Measurements from ENCODE around the gene ISLR2. TPM values are rescaled to one million over a fixed set of nuclear protein-coding genes. Genes with fewer than 3 reads are reported as not detected.

ISLR2 gene
- total RNA-seq, 1 experiment from 2014 or later, result 0.05 TPM

GRCh38 chr15:74167891-74168331 lies 37.5 kb downstream of the ISLR2 start:
- no peaks in the 10 kb centered on the region for H3K79me2 ChIP-seq (ENCODE audit: insufficient read depth, low read length)
- ChIA-PET CTCF (no interaction called here), POLR2A (no interaction called here), RAD21 (ENCODE audit: low non-redundant PET in 1 of 2, low total read pairs in 2 of 2, uncharacterized antibody in 2 of 2, unreplicated experiment in 2 of 2) (no interaction called here)
- no TSS peak for BruUV-seq (replicated peaks)
- no peak overlapping the region for H3K4me2 ChIP-seq (ENCODE audit: low read length)
- no peaks in the 10 kb centered on the region for H3K9me3 ChIP-seq (ENCODE audit: control insufficient read depth in 1 of 2, insufficient read depth in 1 of 2, low read depth in 1 of 2, low read length in 2 of 2)
- no peak overlapping the region for H3K9ac ChIP-seq (ENCODE audit: low read length)
- no peaks in the 10 kb centered on the region for H3K36me3 ChIP-seq (ENCODE audit: control insufficient read depth in 1 of 2, insufficient read depth in 2 of 2, low read length in 2 of 2)
- no peaks in the 10 kb centered on the region; the same call in 1 of the 2 replicates for H3K27me3 ChIP-seq (ENCODE audit: insufficient read depth, low read length)
- intact Hi-C loops (cut with micrococcal nuclease), result no loop called here
- no peak overlapping the region for H3K27ac ChIP-seq (ENCODE audit: low read depth, low read length)
- TF ChIP-seq ZBTB33 (IDR thresholded peaks at IDR 0.05; ENCODE audit: extremely low read depth, insufficient replicate concordance, low read length), result no peak
- no peak for TF ChIP-seq EZH2phosphoT487 (IDR thresholded peaks at IDR 0.05; ENCODE audit: borderline replicate concordance)
- TF ChIP-seq JUND (IDR thresholded peaks at IDR 0.05), result no peak
- TF ChIP-seq CTCF (IDR thresholded peaks at IDR 0.05 in 2 of 3, conservative IDR thresholded peaks at IDR 0.05 in 1 of 3; ENCODE audit: borderline replicate concordance in 1 of 3, insufficient read depth in 1 of 3, low read depth in 2 of 3, low read length in 2 of 3), result no peak
- TF ChIP-seq YY1 (IDR thresholded peaks at IDR 0.05; ENCODE audit: extremely low read depth, insufficient replicate concordance, low read depth, low read length), result no peak
- TF ChIP-seq RAD21 (IDR thresholded peaks at IDR 0.05; ENCODE audit: low read depth), result no peak
- TF ChIP-seq TCF7L2 (IDR thresholded peaks at IDR 0.05; ENCODE audit: borderline replicate concordance, extremely low read depth, insufficient read depth, insufficient read length), result no peak
- TF ChIP-seq SIN3A (IDR thresholded peaks at IDR 0.05; ENCODE audit: low read depth), result no peak
- H3K4me3 ChIP-seq (replicated peaks in 1 of 2; ENCODE audit: low read depth in 1 of 2, low read length in 2 of 2), result no peak overlapping the region
- no peaks in the 10 kb centered on the region for H4K20me1 ChIP-seq (ENCODE audit: insufficient read depth)
- DNase-seq (ENCODE audit: low read depth, low spot score) (no peak), ATAC-seq (no peak)
- no peaks in the 10 kb centered on the region for H3K4me1 ChIP-seq (ENCODE audit: control insufficient read depth in 1 of 2, insufficient read depth in 2 of 2, low read length in 2 of 2)
- H2AFZ ChIP-seq (ENCODE audit: low read depth, low read length, poor library complexity, severe bottlenecking), result no peak overlapping the region
- no peaks in the 10 kb centered on the region for H3K9me2 ChIP-seq (ENCODE audit: insufficient read depth)
